Glomerular visceral epithelial cell (primary cell): ENCODE measurements around the gene KCNK4.

Experiments used
- DNase-seq: peaks from one replicate; pipeline ENCODE4 v3.0.0-alpha.2; 2016; ENCODE audit errors: extremely low spot score

KCNK4 gene

GRCh38 chr11:64290352-64291261 lies 495 bp upstream of the KCNK4 start:
- no peak for DNase-seq

DNA sequence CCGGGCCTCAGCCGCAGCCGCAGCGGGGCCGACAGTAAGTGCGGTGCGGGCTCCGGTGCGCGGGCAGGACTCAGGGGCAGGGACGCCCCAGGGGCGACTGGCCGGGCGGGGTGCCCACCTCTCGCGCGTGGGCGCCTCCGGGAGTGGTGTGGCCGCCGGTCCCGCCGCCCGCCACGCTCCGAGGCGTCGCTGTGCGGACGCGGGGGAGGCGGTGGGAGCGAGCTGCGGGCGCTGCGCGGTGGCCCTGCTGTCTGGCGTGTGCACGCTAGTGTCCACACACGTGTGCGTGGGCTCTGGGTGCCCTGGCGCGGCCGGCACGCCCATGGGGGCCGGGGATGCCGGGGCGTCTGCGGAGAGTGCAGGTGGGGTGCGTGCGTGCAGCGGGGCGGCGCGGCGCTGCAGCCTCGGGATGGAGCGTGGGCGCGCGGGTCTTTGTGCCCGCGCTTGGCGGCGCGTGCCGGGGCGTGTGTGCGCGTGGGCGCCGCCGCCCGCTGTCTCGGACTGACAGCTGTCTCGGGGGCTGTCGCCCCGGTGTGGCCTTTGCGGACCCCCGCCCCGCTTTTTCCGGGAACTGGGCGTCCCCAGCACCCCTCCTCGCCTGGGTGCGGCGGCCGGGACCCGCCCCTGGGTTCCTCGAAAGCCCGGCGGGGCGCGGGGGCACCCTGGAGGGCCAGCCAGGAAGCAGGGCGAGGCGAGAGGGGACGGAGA lies 804 bp downstream of the KCNK4 start:
- no peak for DNase-seq

- DNase-seq, result no peak
These were observed 1.6 kb downstream of the KCNK4 start for GRCh38 chr11:64292460-64293254.

- DNase-seq, result no peak
These were observed 3.7 kb downstream of the KCNK4 start for GRCh38 chr11:64294774-64295173.

- no peak for DNase-seq
These were observed 4.7 kb downstream of the KCNK4 start for GRCh38 chr11:64295760-64296159.

DNA sequence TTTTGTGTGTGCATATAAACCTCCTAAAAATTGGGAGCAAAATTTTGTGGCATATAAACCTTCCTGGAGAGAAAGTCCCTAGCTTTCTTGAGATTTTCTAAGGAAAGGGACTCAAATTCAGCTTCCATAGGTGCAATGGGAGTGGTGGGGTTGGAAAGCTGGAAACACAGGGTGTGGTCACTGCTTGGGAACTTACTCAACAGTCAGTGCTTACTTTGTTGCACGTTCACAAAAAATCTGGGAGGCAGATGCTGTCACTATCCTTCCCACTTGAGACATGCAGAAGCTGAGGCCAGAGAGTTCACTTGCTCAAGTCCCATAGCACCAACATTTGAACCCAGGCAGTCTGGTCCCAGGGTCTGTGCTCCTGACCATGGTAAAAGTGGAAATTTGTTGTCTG lies 5.1 kb downstream of the KCNK4 start:
- no peak for DNase-seq

GRCh38 chr11:64296830-64297698 lies 6.0 kb downstream of the KCNK4 start:
- no peak for DNase-seq

- peak; percentile 76 for DNase-seq
These were observed 6.7 kb downstream of the KCNK4 start for GRCh38 chr11:64297699-64298358.

GRCh38 chr11:64298966-64299846 lies 8.1 kb downstream of the KCNK4 start:
- no peak for DNase-seq

DNA sequence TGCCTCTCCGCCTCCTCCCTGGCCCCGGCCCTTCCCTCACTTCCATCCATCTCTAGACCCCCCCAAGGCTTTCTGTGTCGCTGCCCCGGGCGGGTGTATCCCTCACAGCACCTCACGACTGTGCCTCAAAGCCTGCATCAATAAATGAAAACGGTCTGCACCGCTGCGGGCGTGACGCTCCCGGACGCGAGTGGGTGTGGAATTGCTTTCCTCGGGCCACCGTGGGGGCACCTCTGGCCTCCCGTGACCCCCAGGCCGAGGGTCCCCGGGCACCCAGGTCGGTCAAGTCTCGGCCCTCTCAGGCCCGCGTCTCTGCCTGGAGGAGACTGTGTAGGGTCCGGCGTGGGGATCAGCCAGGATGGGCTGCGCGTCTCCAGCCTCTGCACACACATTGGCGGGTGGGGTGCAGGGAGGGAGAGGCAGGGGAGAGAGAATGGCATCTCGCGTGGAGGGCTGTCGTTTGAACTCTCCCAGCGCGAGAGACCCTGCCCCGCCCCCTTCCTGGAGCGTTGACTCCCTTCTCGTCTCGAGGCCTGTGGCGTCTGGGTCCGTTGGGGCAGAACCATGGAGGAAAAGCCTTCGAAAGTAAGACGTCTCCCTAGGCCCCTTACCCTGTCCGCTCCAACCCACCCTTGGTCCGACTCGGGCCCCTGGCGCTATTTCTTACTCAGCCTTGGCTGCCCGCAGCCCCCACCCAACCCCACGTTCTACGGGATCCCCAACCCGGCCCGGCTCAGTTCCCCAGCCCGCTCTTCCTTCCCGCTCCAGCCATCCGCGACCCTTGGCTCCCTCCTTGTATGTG lies 8.9 kb downstream of the KCNK4 start, which contains the start of gene CATSPERZ:
TSS of gene CATSPERZ (plus strand) at position 512 of the 802 bp plus-strand sequence. CDS start at position 565, 53 bp downstream.
- no peak for DNase-seq

DNA sequence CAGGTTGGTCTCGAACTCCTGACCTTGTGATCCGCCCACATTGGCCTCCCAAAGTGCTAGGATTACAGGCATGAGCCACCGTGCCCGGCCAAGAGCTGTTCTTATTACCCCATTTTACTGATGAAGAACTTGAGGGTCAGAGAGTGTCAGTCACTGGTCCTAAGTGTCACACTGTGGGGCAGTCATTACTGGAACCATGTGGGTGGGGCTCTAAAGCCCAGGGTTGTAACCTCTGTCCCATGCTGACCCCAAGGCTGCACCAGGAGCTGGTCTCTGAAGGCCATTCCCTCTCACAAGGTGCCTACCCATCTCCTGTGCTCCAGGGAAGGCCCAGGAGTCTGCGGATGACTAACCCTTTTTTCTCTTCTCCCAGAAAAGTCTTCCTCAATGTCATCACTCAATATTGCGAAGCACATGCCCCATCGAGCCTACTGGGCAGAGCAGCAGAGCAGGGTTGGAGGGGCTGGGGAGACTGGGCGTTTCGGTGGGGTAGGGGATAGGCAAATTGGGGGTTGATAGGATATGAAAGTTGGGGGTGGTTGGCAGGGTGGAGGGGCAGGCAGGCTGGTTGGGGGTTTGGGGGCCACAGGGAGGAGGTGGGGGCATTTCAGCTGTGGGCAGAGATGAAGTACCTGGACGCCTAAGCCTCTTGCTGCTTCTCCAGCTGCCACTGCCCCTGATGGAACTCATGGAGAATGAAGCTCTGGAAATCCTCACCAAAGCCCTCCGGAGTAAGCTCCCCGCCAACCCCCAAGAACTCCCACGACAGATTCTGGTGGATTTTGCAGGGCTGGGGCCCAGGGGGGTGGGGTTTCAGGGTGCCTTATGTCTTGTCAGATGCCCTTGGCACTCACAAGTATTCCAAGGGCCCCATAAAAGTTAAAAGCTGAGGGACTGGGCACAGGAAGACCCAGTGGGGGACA lies 12.3 kb downstream of the KCNK4 start:
- DNase-seq, result no peak

GRCh38 chr11:64304032-64304315 lies 12.9 kb downstream of the KCNK4 start:
- no peak for DNase-seq

DNA sequence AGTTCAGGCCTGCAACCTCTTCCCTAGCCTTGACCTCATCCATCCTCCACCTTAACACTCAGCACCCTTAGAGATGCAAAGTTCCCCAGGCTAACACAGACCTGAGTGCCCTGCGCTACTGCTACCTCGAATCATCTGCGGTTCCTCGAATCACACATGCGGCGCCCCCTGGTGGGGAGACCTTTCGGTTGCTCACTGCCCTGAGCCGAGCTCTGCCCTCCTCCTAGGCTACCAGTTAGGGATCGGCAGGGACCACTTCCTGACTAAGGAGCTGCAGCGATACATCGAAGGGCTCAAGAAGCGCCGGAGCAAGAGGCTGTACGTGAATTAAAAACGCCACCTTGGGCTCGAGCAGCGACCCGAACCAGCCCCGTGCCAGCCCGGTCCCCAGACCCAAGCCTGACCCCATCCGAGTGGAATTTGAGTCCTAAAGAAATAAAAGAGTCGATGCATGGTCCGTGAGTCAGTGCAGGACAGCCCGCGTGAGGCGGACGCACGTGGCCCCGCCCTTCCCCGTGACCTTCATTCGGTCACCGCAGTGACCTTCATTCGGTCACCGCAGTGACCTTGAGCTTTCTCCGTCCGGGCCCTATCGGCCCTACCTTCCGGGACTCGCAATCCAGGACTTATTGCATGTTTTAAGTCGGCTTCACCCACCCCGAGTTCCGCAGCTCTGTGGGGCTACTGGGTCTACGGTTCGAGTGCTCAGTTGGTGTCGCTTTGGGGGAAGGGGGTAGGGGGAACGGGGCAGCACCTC lies 13.4 kb downstream of the KCNK4 start:
- DNase-seq, result peak; percentile 88

GRCh38 chr11:64305075-64305690 lies 14.1 kb downstream of the KCNK4 start, which contains the start of gene ESRRA:
TSS of gene ESRRA (plus strand) at chr11:64305524. CDS start at chr11:64307180, 1,656 bp downstream.
- peak; percentile 98 for DNase-seq

- peak; percentile 45 for DNase-seq
These were observed 14.8 kb downstream of the KCNK4 start for GRCh38 chr11:64305691-64306562.

DNA sequence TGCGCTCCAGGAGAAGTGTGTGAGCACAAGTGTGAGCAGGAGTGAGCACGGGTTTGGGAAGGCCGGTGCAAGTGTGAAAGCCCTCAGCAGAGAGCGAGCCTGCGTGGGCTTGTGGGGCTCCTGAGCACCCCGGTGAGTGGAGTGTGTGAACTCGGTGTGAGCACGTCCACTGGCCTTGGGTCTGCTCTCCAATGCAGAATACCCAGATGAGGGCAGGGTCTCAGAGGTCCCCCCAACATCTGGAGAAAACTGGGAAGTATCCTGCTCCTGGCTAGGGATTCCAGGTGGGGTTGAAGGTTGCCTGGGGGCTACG lies 15.4 kb downstream of the KCNK4 start:
- DNase-seq, result no peak
